EL (cell line): Measurements from ENCODE around the gene TEX35.
A peak's percentile ranks its signal among the peaks of the same experiment; 100 is the strongest.

ENCODE experiments used
- DNase-seq: peaks from one replicate; pipeline ENCODE4 v3.0.0-alpha.2; 2016

TEX35 gene

DNA sequence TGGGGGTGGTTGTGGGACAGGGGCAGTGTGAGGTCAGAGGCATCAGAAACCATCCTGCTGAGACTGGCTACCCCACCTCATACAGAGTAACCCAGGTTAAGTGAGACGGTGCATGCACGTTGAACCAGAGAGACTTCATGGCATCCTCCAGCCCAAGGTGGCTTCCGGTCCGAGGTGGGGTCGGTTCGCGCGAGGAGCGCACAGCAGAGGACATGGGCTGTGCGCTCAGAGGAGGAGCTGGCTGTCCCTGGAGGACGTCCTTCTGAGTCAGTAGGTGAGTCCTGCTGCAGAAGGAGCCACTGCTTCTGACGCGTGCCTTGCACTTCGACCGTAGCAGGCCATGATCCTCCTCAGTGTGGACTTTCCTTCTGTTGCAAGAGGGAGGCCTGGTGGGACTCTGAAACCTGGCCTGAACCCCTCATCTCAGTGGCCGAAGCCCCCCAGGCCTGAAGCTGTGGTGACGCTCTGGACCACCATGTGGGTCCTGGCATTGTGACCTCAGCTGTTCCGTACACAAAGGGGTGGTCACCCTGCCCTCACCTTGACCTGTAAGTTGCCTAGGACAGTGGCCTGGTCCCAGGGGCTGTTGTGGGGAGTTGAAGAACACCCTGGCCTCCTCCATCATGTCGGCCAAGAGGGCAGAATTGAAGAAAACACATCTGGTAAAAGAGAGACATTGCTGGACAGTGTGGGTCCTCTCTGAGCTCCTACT is at the start of gene TEX35:
Gene TEX35 (plus strand): TSS at position 544 of the 712 bp plus-strand sequence. CDS start 80 bp downstream, at position 624.
- no peak for DNase-seq

- DNase-seq: no peak
Measured at GRCh38 chr1:178464141-178464540, 48.8 kb upstream of the TEX35 start.

GRCh38 chr1:178464566-178464965 is 48.3 kb upstream of the TEX35 start:
- no peak for DNase-seq

GRCh38 chr1:178465011-178465410 is 47.9 kb upstream of the TEX35 start:
- DNase-seq: peak; percentile 76

DNA sequence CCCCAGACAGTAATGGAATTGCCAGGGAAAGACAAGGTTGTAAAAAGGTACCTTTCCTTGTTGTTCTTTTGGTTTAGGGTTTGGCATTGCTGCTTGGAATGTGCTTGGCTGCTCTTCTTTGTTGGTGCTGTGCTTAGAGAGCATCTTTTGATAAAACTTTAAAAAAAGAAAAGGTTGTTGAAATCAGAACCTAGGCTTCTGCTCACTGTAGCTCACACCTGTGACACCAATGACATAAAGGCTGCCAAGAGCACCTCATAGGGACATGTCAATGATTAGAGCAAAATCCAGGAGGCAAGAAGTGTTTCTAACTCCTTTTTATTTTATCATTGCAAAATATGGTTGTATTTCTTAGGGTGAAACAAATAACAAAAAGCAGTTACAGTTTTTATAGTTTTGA is 45.1 kb upstream of the TEX35 start:
- DNase-seq: no peak

DNA sequence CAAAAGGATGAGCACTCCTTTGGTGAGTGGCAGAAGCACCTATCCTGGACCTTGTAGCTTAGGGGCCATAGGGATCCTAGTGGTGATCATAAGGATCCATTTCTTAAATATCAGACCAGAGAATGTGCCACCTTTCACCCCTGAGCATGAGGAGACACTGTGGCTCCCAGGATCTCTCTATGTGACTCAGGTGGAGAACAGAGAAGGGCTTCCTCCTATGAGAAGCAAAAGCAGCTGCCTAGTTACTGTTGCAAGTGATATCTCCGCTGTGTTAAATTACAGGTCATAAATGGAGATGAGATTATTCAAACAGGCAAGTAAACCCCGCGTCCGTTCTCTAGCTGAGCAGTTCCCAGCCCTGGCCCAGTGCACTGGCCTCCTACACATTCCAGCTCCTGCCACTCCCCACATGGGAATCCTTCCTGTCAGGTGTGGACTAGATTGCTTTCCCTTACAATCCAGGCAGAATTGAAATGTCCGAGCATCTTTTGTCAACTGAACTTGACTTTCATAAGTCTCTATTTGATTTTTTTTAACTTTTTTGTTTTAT is 42.4 kb upstream of the TEX35 start:
- no peak for DNase-seq

- no peak for DNase-seq
Measured at GRCh38 chr1:178472531-178472930, 40.4 kb upstream of the TEX35 start.

GRCh38 chr1:178477373-178477772 is 35.5 kb upstream of the TEX35 start:
- DNase-seq: no peak

DNA sequence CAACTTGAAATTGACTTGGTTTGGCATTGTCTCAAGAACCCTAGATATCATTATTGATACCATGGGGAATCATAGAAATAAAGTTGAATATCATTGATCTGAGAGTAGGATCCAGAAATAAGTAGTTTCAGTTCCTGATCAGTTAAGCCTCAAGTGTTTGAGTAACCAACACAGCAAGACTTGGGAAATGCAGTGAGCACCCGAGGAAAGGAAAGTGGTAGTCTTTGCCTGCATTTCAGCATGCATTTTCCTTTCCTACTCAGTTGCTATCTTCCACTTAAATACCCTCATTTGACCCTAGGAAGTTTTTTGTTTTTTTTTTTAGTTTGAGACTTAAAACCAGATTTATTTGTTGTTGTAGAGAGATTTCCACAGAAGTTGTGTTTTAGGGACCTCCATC is 35.1 kb upstream of the TEX35 start:
- no peak for DNase-seq

- no peak for DNase-seq
Measured at GRCh38 chr1:178483251-178483957, 29.5 kb upstream of the TEX35 start.

DNA sequence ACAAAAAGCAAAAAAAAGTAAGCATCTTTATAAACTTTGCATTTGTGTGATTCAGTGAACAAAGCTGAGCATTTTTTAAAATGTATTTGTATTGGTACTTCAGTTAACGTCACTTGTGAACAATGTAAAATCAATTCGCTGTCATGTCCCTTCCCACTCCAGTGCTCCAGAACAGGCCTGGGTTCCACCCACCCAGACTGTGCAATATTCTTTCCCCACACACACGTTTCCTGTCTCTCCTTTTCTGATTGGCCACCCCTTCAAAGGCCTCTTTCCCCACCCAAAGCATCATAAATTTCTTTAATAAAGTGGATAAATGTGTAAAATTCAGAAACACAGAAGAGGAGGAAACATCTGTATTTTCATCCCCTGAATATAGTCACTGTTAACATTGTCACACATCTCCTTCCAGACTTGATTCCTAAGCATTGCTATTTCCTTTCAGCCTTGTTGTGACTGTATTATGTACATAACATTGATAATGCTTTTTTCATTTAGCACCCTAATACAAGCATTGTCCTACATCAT is 28.1 kb upstream of the TEX35 start:
- DNase-seq: no peak

- DNase-seq: no peak
Measured at GRCh38 chr1:178485541-178485981, 27.3 kb upstream of the TEX35 start.

GRCh38 chr1:178486100-178487069 is 26.5 kb upstream of the TEX35 start:
- DNase-seq: no peak

- no peak for DNase-seq
Measured at GRCh38 chr1:178487070-178487615, 25.8 kb upstream of the TEX35 start.

DNA sequence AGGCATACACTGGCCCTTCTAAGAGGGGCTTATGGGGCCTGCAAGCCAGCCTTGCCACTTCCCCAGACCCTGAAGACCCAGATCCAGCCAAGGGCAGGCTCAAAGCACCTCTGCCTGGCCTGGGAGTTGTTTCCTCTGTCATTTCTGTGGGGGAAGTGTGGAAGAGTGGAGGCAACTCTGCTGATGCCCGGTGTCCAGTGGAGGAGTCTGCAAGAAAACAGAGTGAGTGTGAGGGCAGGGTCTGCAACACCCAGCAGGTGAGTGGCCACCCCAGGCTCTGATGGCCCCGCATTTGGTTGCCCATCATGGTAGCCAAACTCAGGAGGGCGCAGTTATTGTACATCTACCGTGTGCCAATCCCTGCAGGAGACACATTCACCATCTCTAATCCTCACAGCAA is 24.5 kb upstream of the TEX35 start:
- DNase-seq: no peak

- no peak for DNase-seq
Measured at GRCh38 chr1:178489399-178489798, 23.5 kb upstream of the TEX35 start.

GRCh38 chr1:178490136-178490535 is 22.8 kb upstream of the TEX35 start:
- no peak for DNase-seq

DNA sequence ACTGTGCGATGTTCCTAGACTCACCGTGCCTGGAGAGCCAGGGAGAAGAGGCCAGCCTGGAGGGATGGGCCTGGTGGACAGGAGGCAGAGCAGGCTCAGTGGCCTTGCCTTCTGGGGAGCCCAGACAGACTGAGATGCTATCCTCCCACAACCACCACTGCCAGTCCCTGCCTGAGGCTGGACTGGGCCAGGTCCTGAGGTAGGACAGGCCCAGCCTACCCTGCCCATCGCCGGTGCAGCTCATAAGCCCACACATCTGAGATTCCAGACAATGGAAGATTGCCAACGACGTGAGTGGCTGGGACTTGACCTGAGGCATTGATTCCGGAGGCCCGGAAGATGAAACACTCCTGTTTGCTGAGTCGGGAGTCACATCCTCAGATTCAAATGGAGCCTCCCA is 21.9 kb upstream of the TEX35 start:
- DNase-seq: no peak

DNA sequence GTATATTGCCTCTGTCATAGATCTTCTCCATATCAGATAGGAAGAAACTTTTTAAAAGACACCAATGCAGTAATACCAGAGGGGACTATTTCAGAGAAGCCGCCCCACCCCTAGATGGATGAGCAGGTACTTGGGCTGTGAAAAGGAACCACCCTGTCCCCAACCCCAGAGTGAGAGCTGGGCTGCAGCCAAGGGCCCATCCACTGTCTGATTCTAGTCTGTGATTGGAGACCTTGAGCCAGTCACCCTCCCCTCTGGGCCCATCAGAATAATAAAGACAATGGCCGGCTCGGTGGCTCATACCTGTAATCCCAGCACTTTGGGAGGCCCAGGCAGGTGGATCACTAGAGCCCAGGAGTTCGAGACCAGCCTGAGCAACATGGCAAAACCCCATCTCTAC is 21.2 kb upstream of the TEX35 start:
- DNase-seq: no peak

GRCh38 chr1:178492341-178492740 is 20.6 kb upstream of the TEX35 start:
- no peak for DNase-seq

- DNase-seq: no peak
Measured at GRCh38 chr1:178493301-178493741, 19.6 kb upstream of the TEX35 start.

- DNase-seq: no peak
Measured at GRCh38 chr1:178494569-178494971, 18.3 kb upstream of the TEX35 start.
